Panc1 (cell line): ENCODE measurements around the gene RBM6. TPM values are rescaled to one million over a fixed set of nuclear protein-coding genes. Genes with fewer than 3 reads are reported as not detected.

Experiments used
- ATAC-seq: fragments of 200-7000 bp; cut with Tn5 transposase; 2 replicates; pipeline ENCODE4 v1.9.1; 2020; ENCODE audit warnings: mild to moderate bottlenecking, moderate library complexity
- BruUV-seq: library from RNA; stranded (reverse); fragments of 400-500 nt; replicated peaks from 2 replicates; lab custom pipeline; 2021; lab: Mats Ljungman, UMichigan
- CTCF ChIA-PET: fragments of 300-600 bp; sonication (Branson Sonifier 250); formaldehyde crosslinking; loops from one replicate; lab custom pipeline; 2022; ENCODE audit warnings: antibody characterized with exemption; lab: Charles Lee
- POLR2A ChIA-PET: fragments of 300-600 bp; sonication (Branson Sonifier 250); formaldehyde crosslinking; loops from one replicate; lab custom pipeline; 2022; ENCODE audit warnings: antibody characterized with exemption; lab: Charles Lee
- DNase-seq: peaks from one replicate; pipeline ENCODE4 v3.0.0-alpha.2; 2010; ENCODE audit warnings: low read depth, low spot score
- H3K27ac ChIP-seq: 2 replicates; pipeline ENCODE4 v1.5.1; 2011; ENCODE audit warnings: mild to moderate bottlenecking, low read length, inconsistent platforms
- H3K27me3 ChIP-seq: fragments of 200-500 bp; sonication (Bioruptor generic); 2 replicates; pipeline ENCODE4 v1.6.0; 2014; ENCODE audit warnings: low read length, inconsistent platforms; ENCODE audit not compliant: control insufficient read depth, insufficient read depth
- H3K36me3 ChIP-seq: fragments of 200-500 bp; sonication (Bioruptor generic); 2 replicates; pipeline ENCODE4 v1.5.1; 2014; ENCODE audit warnings: inconsistent platforms, mild to moderate bottlenecking, low read length, moderate library complexity; ENCODE audit not compliant: control insufficient read depth, insufficient read depth
- H3K4me1 ChIP-seq: 2 replicates; pipeline ENCODE4 v1.5.1; 2011; ENCODE audit warnings: inconsistent platforms, mild to moderate bottlenecking, low read length, moderate library complexity; ENCODE audit not compliant: control insufficient read depth, insufficient read depth
- H3K4me3 ChIP-seq, 2 experiments: 2 replicates each; pipeline ENCODE4 v1.5.1; 2011 to 2012; ENCODE audit warnings: low read depth in 2 of 2, low read length in 2 of 2, mild to moderate bottlenecking in 2 of 2, inconsistent platforms in 1 of 2, moderate library complexity in 1 of 2
- H3K9me3 ChIP-seq: fragments of 200-500 bp; sonication (Bioruptor generic); 2 replicates; pipeline ENCODE4 v1.5.1; 2014; ENCODE audit warnings: low read depth, mild to moderate bottlenecking, inconsistent platforms, low read length, moderate library complexity; ENCODE audit not compliant: control insufficient read depth, insufficient read depth
- POLR2AphosphoS5 ChIP-seq: IDR thresholded peaks from 2 replicates; pipeline ENCODE4 v1.6.1; 2012; ENCODE audit warnings: mild to moderate bottlenecking, low read depth, low read length, moderate library complexity
- SIN3A ChIP-seq: IDR thresholded peaks from 2 replicates; pipeline ENCODE4 v1.6.1; 2012; ENCODE audit warnings: low read depth, mild to moderate bottlenecking, low read length, moderate library complexity, borderline replicate concordance; ENCODE audit not compliant: insufficient read depth
- TCF7L2 ChIP-seq: IDR thresholded peaks from 2 replicates; pipeline ENCODE4 v1.6.1; 2011; ENCODE audit warnings: mild to moderate bottlenecking, low read depth, low read length, inconsistent platforms
- in situ Hi-C: cut with HindIII; loops from 2 replicates; pipeline ENCODE4 v1.10.0; 2016; ENCODE audit warnings: low sequenced_read_pairs, low pct_unique_long_range_greater_than_20kb
- intact Hi-C: fragments of 100-400 bp; cut with micrococcal nuclease; formaldehyde crosslinking; loops from one replicate; pipeline ENCODE4 v1.10.0; 2022; ENCODE audit not compliant: unreplicated experiment
- total RNA-seq: library from RNA; stranded (reverse); gene quantifications from one replicate; pipeline ENCODE4 v1.2.1, GENCODE V29; 2021; ENCODE audit not compliant: unreplicated experiment
- TF ChIP-seq, protein P1 (sequence below), 2 experiments: IDR thresholded peaks; 2 replicates each; pipeline ENCODE4 v1.6.1; 2011 to 2012; ENCODE audit warnings: low read depth in 2 of 2, control low read depth in 1 of 2, low read length in 1 of 2, mild to moderate bottlenecking in 1 of 2, moderate library complexity in 1 of 2; ENCODE audit not compliant: insufficient read depth in 1 of 2
- TF ChIP-seq, protein P2 (sequence below): fragments of 450-650 bp; IDR thresholded peaks from 2 replicates; pipeline ENCODE4 v1.5.1; 2017; ENCODE audit warnings: mild to moderate bottlenecking

RBM6 gene
- total RNA-seq, 1 experiment from 2014 or later, result 43.6 TPM

DNA sequence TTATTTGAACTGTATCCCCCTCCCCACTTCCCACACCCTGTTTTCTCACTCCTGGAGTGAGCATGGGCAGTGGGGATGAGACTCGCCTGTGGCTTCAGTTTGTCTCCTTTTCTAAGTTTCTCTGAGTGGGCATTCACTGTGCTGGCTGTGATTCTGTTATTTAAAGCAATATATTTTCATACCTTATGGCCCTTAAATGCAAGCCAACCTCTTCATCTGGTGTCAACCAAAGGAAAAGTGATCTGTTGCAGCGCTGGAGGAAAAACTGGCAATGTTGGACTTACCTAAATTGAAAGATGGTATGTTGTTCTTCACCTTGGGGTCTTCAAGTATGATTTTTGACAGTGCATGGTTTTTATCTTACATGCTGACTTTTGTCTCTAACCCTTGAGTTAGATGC is 56.1 kb downstream of the RBM6 start:
- TF ChIP-seq TCF7L2 (no peak), SIN3A (no peak)
- TF ChIP-seq, protein P1, sequence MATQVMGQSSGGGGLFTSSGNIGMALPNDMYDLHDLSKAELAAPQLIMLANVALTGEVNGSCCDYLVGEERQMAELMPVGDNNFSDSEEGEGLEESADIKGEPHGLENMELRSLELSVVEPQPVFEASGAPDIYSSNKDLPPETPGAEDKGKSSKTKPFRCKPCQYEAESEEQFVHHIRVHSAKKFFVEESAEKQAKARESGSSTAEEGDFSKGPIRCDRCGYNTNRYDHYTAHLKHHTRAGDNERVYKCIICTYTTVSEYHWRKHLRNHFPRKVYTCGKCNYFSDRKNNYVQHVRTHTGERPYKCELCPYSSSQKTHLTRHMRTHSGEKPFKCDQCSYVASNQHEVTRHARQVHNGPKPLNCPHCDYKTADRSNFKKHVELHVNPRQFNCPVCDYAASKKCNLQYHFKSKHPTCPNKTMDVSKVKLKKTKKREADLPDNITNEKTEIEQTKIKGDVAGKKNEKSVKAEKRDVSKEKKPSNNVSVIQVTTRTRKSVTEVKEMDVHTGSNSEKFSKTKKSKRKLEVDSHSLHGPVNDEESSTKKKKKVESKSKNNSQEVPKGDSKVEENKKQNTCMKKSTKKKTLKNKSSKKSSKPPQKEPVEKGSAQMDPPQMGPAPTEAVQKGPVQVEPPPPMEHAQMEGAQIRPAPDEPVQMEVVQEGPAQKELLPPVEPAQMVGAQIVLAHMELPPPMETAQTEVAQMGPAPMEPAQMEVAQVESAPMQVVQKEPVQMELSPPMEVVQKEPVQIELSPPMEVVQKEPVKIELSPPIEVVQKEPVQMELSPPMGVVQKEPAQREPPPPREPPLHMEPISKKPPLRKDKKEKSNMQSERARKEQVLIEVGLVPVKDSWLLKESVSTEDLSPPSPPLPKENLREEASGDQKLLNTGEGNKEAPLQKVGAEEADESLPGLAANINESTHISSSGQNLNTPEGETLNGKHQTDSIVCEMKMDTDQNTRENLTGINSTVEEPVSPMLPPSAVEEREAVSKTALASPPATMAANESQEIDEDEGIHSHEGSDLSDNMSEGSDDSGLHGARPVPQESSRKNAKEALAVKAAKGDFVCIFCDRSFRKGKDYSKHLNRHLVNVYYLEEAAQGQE (IDR thresholded peaks at IDR 0.05; ENCODE audit: insufficient read depth in 1 of 2, low read depth in 2 of 2, low read length in 1 of 2), result no peak
- TF ChIP-seq, protein P2, sequence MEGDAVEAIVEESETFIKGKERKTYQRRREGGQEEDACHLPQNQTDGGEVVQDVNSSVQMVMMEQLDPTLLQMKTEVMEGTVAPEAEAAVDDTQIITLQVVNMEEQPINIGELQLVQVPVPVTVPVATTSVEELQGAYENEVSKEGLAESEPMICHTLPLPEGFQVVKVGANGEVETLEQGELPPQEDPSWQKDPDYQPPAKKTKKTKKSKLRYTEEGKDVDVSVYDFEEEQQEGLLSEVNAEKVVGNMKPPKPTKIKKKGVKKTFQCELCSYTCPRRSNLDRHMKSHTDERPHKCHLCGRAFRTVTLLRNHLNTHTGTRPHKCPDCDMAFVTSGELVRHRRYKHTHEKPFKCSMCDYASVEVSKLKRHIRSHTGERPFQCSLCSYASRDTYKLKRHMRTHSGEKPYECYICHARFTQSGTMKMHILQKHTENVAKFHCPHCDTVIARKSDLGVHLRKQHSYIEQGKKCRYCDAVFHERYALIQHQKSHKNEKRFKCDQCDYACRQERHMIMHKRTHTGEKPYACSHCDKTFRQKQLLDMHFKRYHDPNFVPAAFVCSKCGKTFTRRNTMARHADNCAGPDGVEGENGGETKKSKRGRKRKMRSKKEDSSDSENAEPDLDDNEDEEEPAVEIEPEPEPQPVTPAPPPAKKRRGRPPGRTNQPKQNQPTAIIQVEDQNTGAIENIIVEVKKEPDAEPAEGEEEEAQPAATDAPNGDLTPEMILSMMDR, result no peak
- Histone ChIP-seq H3K27me3 (no peaks in the 10 kb centered on the region), H3K27ac (no peak overlapping the region), H3K36me3 (no peaks in the 10 kb centered on the region; the same call in none of the 2 replicates), H3K4me3 (no peak overlapping the region), H3K9me3 (no peaks in the 10 kb centered on the region), H3K4me1 (no peaks in the 10 kb centered on the region)
- BruUV-seq, result no TSS peak
- no peak for DNase-seq
- intact Hi-C loops (no loop called here), in situ Hi-C loops (no loop called here)
- ATAC-seq, result no peak
- ChIA-PET POLR2A (interaction anchor here (0.5 kb wide), 1 partner anchor 116 kb away, joined by 8 read pairs; no protein-coding TSS in a partner anchor), CTCF (no interaction called here)

DNA sequence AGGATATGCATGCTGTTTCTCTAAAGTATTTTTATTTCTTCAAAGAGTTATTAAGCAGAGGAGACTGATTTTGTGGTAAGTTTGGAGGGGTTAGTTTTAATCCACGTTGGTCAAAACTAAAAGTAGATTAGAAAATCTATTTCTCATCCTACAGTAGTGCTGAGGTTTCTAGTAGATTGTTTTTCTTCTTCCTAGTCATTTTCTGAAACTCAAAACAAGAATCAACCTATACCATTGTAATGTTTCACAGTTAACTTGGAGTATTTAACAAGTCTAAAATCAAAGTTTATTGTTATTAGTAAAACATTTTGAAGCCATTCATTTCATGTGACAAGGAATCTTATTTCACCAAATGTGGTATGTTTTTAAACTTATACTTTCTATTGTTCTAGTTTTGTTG is 57.9 kb downstream of the RBM6 start:
- no peaks in the 10 kb centered on the region for H3K4me1 ChIP-seq
- intact Hi-C loops (no loop called here), in situ Hi-C loops (no loop called here)
- POLR2A ChIA-PET, result no interaction called here
- CTCF ChIA-PET, result no interaction called here
- TF ChIP-seq SIN3A (no peak), POLR2AphosphoS5 (no peak), TCF7L2 (no peak)
- TF ChIP-seq, protein P2, result no peak
- no peak overlapping the region for H3K4me3 ChIP-seq
- no peaks in the 10 kb centered on the region; the same call in none of the 2 replicates for H3K36me3 ChIP-seq
- DNase-seq (no peak), ATAC-seq (no peak)
- no peaks in the 10 kb centered on the region for H3K27me3 ChIP-seq
- H3K27ac ChIP-seq, result no peak overlapping the region
- no peaks in the 10 kb centered on the region for H3K9me3 ChIP-seq
- no TSS peak for BruUV-seq
